Ectodermal cell (in vitro differentiated cells): ENCODE results near the gene ABCC6.

Experiments
- H3K27ac ChIP-seq: 2 replicates; pipeline ENCODE4 v1.7.0; 2013; ENCODE audit warnings: mild to moderate bottlenecking, low read depth, low read length; ENCODE audit not compliant: insufficient read depth, poor library complexity, severe bottlenecking
- H3K27me3 ChIP-seq: 2 replicates; pipeline ENCODE4 v1.7.0; 2013; ENCODE audit warnings: mild to moderate bottlenecking, low read length; ENCODE audit not compliant: insufficient read depth, control insufficient read depth, poor library complexity, severe bottlenecking
- H3K36me3 ChIP-seq: one replicate; pipeline ENCODE4 v1.7.0; 2013; ENCODE audit warnings: low read length; ENCODE audit not compliant: control insufficient read depth, insufficient read depth
- H3K4me1 ChIP-seq: one replicate; pipeline ENCODE4 v1.7.0; 2013; ENCODE audit warnings: low read length; ENCODE audit not compliant: control insufficient read depth, insufficient read depth
- H3K4me3 ChIP-seq: 2 replicates; pipeline ENCODE4 v1.7.0; 2013; ENCODE audit warnings: low read depth, low read length, control low read depth; ENCODE audit not compliant: insufficient read depth
- H3K9me3 ChIP-seq: 2 replicates; pipeline ENCODE4 v1.7.0; 2013; ENCODE audit warnings: mild to moderate bottlenecking, low read length, moderate library complexity; ENCODE audit not compliant: control insufficient read depth
- WGBS, 2 experiments: methylation state at CpG; one replicate each; pipeline ENCODE4 v1.1.7; 2013; ENCODE audit warnings: missing lambda C conversion rate in 2 of 2; 5-methylcytosine and 5-hydroxymethylcytosine counted together

The ABCC6 gene

DNA sequence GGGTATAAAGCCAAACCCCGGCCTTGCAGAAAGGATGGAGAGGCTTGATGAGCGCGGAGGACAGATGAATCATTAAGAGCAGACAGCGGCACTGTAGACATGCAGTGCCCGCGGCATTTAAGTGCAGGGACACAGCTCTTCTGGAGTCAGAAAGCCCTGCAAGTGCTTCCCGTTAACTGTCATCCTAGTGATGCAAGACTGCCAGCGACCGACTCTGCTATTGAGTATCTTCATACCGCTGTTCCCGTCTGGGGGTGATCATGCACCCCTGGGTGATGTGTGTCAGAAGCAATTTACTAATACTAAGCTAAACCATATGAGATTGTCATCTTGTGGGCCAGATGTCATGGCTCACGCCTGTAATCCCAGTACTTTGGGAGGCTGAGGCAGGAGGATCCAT lies 101.0 kb downstream of the ABCC6 start:
- Histone ChIP-seq H3K9me3 (no peaks in the 10 kb centered on the region), H3K4me1 (no peaks in the 10 kb centered on the region), H3K27ac (no peak overlapping the region), H3K36me3 (peaks cover 34% of the 10 kb centered on the region), H3K27me3 (no peaks in the 10 kb centered on the region), H3K4me3 (no peak overlapping the region)
- 97 to 98% methylated on average over 12 of the region's 12 CpGs for WGBS, 2 experiments

GRCh38 chr16:16121185-16121727 lies 102.0 kb downstream of the ABCC6 start:
- Histone ChIP-seq H3K4me3 (no peak overlapping the region), H3K9me3 (no peaks in the 10 kb centered on the region), H3K27me3 (no peaks in the 10 kb centered on the region), H3K4me1 (no peaks in the 10 kb centered on the region), H3K36me3 (peaks cover 34% of the 10 kb centered on the region), H3K27ac (no peak overlapping the region)
- 94 to 95% methylated on average over 6 of the region's 6 CpGs for WGBS, 2 experiments

DNA sequence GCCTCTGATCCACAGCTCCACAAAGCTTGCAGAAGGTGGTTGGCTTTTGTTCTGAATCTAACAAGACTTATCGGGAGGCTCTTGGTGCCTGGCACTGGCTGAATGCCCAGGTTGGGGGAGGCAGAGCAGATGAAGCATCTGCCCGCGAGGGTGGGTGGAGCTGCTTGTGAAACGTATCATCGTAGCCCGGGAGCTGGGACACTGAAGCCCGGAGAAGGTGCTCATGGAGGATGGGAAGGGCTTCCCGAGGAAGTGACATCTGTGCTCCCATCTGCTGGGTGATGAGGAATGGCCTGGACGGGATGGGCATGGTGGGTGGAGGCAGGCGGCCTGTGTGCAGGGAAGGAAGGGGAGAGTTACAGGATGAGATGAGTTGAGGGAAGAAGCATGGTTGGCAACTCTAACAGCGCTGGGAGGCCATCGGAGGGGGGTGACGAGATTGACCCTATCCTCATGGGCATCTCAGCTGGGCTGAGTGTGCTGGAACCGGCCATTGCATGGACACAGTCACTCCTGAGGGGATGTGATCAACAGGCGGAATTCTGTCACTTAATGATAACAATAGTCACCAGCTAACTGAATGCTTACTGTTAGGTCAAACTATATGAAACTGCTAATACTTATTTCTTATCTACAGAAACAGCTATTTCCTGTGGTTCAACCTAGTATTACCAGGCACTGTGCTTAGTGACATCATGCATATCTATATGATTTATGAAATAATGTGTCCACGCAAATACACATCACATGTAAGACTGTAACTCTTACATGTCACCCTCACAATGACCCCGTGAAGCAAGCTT lies 102.7 kb downstream of the ABCC6 start:
- Histone ChIP-seq H3K9me3 (no peaks in the 10 kb centered on the region), H3K36me3 (peaks cover 30% of the 10 kb centered on the region)
- WGBS, 2 experiments: 95 to 96% methylated on average over 17 of the region's 17 CpGs

DNA sequence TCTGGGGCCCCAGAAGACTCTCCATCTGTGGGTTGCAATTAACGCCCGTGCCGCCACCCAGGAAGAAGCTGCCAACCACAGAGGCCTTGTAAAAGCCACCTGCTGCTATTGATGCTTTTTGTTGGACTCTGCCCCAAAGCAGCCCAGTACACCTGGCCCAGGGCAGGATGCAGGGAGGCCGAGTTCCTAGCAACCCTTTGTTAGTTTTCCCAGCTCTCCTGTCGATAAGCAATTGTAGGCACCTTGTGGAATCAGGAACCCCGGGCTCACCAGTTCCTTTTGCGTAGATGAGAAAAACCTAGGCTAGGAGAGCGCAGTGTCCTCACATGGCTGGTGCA lies 103.3 kb downstream of the ABCC6 start:
- WGBS, 2 experiments: 94 to 96% methylated on average over 8 of the region's 8 CpGs
- Histone ChIP-seq H3K27ac (no peak overlapping the region), H3K9me3 (no peaks in the 10 kb centered on the region), H3K4me3 (no peak overlapping the region), H3K4me1 (no peaks in the 10 kb centered on the region), H3K36me3 (peaks cover 28% of the 10 kb centered on the region), H3K27me3 (no peaks in the 10 kb centered on the region)

More for the DNA sequence above, 102.7 kb downstream of the ABCC6 start:
- Histone ChIP-seq H3K4me3 (no peak overlapping the region), H3K27ac (no peak overlapping the region), H3K27me3 (no peaks in the 10 kb centered on the region), H3K4me1 (no peaks in the 10 kb centered on the region)

- Histone ChIP-seq H3K27ac (no peak overlapping the region), H3K27me3 (no peaks in the 10 kb centered on the region), H3K4me1 (no peaks in the 10 kb centered on the region), H3K4me3 (no peak overlapping the region), H3K36me3 (peaks cover 27% of the 10 kb centered on the region), H3K9me3 (no peaks in the 10 kb centered on the region)
- WGBS, 2 experiments: 97% methylated on average over 7 of the region's 7 CpGs
Measured at GRCh38 chr16:16118337-16118736, 105.0 kb downstream of the ABCC6 start.

GRCh38 chr16:16116841-16117240 lies 106.5 kb downstream of the ABCC6 start:
- Histone ChIP-seq H3K9me3 (no peaks in the 10 kb centered on the region), H3K4me3 (no peak overlapping the region), H3K4me1 (no peaks in the 10 kb centered on the region), H3K27me3 (no peaks in the 10 kb centered on the region), H3K36me3 (peaks cover 26% of the 10 kb centered on the region), H3K27ac (no peak overlapping the region)
- 98 to 99% methylated on average over 7 of the region's 7 CpGs for WGBS, 2 experiments

- Histone ChIP-seq H3K4me3 (no peak overlapping the region), H3K27me3 (no peaks in the 10 kb centered on the region), H3K9me3 (no peaks in the 10 kb centered on the region), H3K27ac (no peak overlapping the region), H3K4me1 (no peaks in the 10 kb centered on the region), H3K36me3 (peaks cover 22% of the 10 kb centered on the region)
- WGBS, 2 experiments: 95% methylated on average over 8 of the region's 8 CpGs
Measured at GRCh38 chr16:16113076-16113475, 110.2 kb downstream of the ABCC6 start.

DNA sequence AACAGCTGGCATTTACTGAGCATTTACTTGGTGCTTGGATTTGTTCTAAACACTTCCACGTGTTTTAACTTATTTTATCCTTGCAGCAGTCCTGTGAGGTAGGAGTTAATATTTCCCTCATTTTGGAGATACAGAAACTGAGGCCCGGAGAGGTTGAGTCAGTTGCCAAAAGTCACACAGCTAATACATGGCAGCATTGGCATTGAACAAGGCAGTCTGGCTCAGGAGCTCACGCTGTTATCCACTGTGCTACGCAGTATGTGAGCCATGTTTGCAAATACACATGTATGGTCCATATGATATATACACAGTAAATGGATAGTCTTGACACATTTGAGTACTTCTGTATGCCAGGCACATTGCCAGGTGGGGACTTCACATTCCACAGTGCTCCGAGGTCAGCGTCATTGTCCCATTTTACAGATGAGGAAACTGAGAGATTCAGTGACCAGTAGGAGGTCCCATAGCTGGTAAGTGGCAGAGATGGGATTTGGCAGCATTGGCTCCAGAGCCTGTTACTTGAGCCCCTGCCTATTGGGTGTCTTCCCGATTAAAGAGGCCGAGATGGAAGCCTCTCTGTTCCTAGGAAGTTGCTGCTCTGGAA lies 110.7 kb downstream of the ABCC6 start:
- H3K27me3 ChIP-seq: no peaks in the 10 kb centered on the region
- no peak overlapping the region for H3K27ac ChIP-seq
- WGBS, 2 experiments: 85 to 86% methylated on average over 8 of the region's 8 CpGs
- no peaks in the 10 kb centered on the region for H3K9me3 ChIP-seq
- H3K4me1 ChIP-seq: no peaks in the 10 kb centered on the region
- peaks cover 22% of the 10 kb centered on the region for H3K36me3 ChIP-seq
- H3K4me3 ChIP-seq: no peak overlapping the region

GRCh38 chr16:16111639-16112038 lies 111.7 kb downstream of the ABCC6 start:
- WGBS, 2 experiments: 93 to 97% methylated on average over 4 of the region's 4 CpGs

GRCh38 chr16:16110111-16110490 lies 113.2 kb downstream of the ABCC6 start:
- peaks cover 24% of the 10 kb centered on the region for H3K36me3 ChIP-seq
- no peaks in the 10 kb centered on the region for H3K9me3 ChIP-seq
- no peak overlapping the region for H3K27ac ChIP-seq
- no peaks in the 10 kb centered on the region for H3K27me3 ChIP-seq
- H3K4me1 ChIP-seq: no peaks in the 10 kb centered on the region
- no peak overlapping the region for H3K4me3 ChIP-seq
- WGBS, 2 experiments: 94 to 95% methylated on average over 9 of the region's 9 CpGs

More at GRCh38 chr16:16111639-16112038, 111.7 kb downstream of the ABCC6 start:
- H3K36me3 ChIP-seq: peaks cover 22% of the 10 kb centered on the region
- no peaks in the 10 kb centered on the region for H3K9me3 ChIP-seq
- no peaks in the 10 kb centered on the region for H3K4me1 ChIP-seq
- no peak overlapping the region for H3K27ac ChIP-seq
- no peak overlapping the region for H3K4me3 ChIP-seq
- H3K27me3 ChIP-seq: no peaks in the 10 kb centered on the region
